Fibroblast of lung (primary cell): ENCODE results near the gene GCM1. TPM values are rescaled to one million over a fixed set of nuclear protein-coding genes. Genes with fewer than 3 reads are reported as not detected.

ENCODE experiments used
- DNase-seq, 2 donors: peaks; one replicate each; pipeline versions ENCODE4 v3.0.0 to v3.0.0-alpha.2; 2010; ENCODE audit warnings: low read depth in 2 of 2
- H2AFZ ChIP-seq: 2 replicates; pipeline ENCODE4 v1.5.1; 2012; ENCODE audit warnings: low read length, control low read depth, inconsistent platforms
- H3K27ac ChIP-seq: 2 replicates; pipeline ENCODE4 v1.5.1; 2011; ENCODE audit warnings: low read length, control low read depth; ENCODE audit not compliant: insufficient read depth
- H3K27me3 ChIP-seq: 2 replicates; pipeline ENCODE4 v1.5.1; 2011; ENCODE audit warnings: mild to moderate bottlenecking, low read length; ENCODE audit not compliant: control insufficient read depth, insufficient read depth
- H3K36me3 ChIP-seq: 2 replicates; pipeline ENCODE4 v1.5.1; 2011; ENCODE audit warnings: low read length; ENCODE audit not compliant: control insufficient read depth, insufficient read depth
- H3K4me1 ChIP-seq: 2 replicates; pipeline ENCODE4 v1.5.1; 2011; ENCODE audit warnings: low read length; ENCODE audit not compliant: control insufficient read depth, insufficient read depth; ENCODE audit errors: extremely low read depth
- H3K4me2 ChIP-seq: 2 replicates; pipeline ENCODE4 v1.5.1; 2011; ENCODE audit warnings: low read length, control low read depth; ENCODE audit not compliant: insufficient read depth; ENCODE audit errors: extremely low read depth
- H3K4me3 ChIP-seq, 4 experiments: fragments of 200-600 bp in 1 of 4; sonication (generic) in 1 of 4; replicated peaks in 1 of 4; 2 replicates each; pipeline ENCODE4 v1.5.1; 2011 to 2016; ENCODE audit warnings: low read length in 4 of 4, low read depth in 3 of 4, mild to moderate bottlenecking in 3 of 4, control low read depth in 2 of 4, inconsistent platforms in 1 of 4, mixed read lengths in 1 of 4; ENCODE audit not compliant: insufficient read depth in 1 of 4; ENCODE audit errors: control extremely low read depth in 1 of 4
- H3K79me2 ChIP-seq: 2 replicates; pipeline ENCODE4 v1.5.1; 2012; ENCODE audit warnings: mild to moderate bottlenecking, low read length, inconsistent platforms; ENCODE audit not compliant: control insufficient read depth, insufficient read depth
- H3K9ac ChIP-seq: 2 replicates; pipeline ENCODE4 v1.5.1; 2011; ENCODE audit warnings: mild to moderate bottlenecking, low read length, control low read depth; ENCODE audit not compliant: insufficient read depth
- H3K9me3 ChIP-seq: 2 replicates; pipeline ENCODE4 v1.5.1; 2012; ENCODE audit warnings: low read depth, low read length; ENCODE audit not compliant: control insufficient read depth, insufficient read depth
- H4K20me1 ChIP-seq: 2 replicates; pipeline ENCODE4 v1.5.1; 2011; ENCODE audit warnings: low read length; ENCODE audit not compliant: control insufficient read depth, insufficient read depth; ENCODE audit errors: extremely low read depth
- EZH2 ChIP-seq: IDR thresholded peaks from 2 replicates; pipeline ENCODE4 v1.5.1; 2012; ENCODE audit warnings: low read length, control low read depth, mild to moderate bottlenecking; ENCODE audit errors: missing control alignments
- polyA plus RNA-seq, 2 donors: library from polyadenylated mRNA; depleted of rRNA in 1 of 2; stranded (reverse) in 1 of 2; unstranded in 1 of 2; fragments of >200 nt; gene quantifications; 2 replicates each; pipeline ENCODE4 v1.2.1, GENCODE V29; 2011 to 2012; ENCODE audit warnings: missing spikeins in 1 of 2
- total RNA-seq: library from RNA; depleted of rRNA; stranded (reverse); fragments of >200 nt; gene quantifications from 2 replicates; pipeline ENCODE4 v1.2.1, GENCODE V29; 2014
- TF ChIP-seq, protein P1 (sequence below), 2 donors: IDR thresholded peaks in 1 of 2; conservative IDR thresholded peaks in 1 of 2; 1 replicate in 1 of 2; 2 replicates in 1 of 2; pipeline ENCODE4 v1.5.1; 2011 to 2012; ENCODE audit warnings: low read length in 2 of 2, control low read depth in 1 of 2, inconsistent platforms in 1 of 2, low read depth in 1 of 2, mild to moderate bottlenecking in 1 of 2

Gene GCM1
- total and polyA plus RNA-seq, 2 donors (not counting 1 experiment from before 2014, with no cell fraction given) = not detected

DNA sequence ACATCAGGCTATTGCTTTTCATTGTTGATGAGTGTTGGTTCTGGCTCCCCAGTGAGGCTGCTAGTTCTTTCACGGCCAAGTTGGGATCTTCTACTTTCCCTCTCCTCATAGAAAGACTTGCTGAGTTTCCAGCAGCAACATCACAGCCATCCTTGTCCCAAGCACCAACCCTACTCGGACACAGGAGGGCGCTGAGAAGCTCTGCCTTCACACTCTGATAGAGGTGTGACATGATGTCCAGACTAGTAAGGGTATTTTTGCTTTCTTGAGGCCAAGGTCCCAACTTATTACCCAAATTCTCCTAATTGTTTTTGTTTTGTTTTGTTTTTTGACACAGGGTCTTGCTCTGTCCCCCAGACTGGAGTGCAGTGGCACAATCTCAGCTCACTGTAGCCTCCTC is 3.0 kb upstream of the GCM1 start:
- Histone ChIP-seq H3K36me3 (no peaks in the 10 kb centered on the region), H2AFZ (no peak overlapping the region), H3K27ac (no peak overlapping the region), H3K4me2 (no peak overlapping the region), H3K4me1 (no peaks in the 10 kb centered on the region), H3K4me3 (no peak overlapping the region), H3K9me3 (no peaks in the 10 kb centered on the region), H3K27me3 (no peaks in the 10 kb centered on the region), H3K9ac (no peak overlapping the region), H3K79me2 (no peaks in the 10 kb centered on the region), H4K20me1 (no peaks in the 10 kb centered on the region)
- DNase-seq = no peak
- no peak for TF ChIP-seq EZH2
- TF ChIP-seq, protein P1, sequence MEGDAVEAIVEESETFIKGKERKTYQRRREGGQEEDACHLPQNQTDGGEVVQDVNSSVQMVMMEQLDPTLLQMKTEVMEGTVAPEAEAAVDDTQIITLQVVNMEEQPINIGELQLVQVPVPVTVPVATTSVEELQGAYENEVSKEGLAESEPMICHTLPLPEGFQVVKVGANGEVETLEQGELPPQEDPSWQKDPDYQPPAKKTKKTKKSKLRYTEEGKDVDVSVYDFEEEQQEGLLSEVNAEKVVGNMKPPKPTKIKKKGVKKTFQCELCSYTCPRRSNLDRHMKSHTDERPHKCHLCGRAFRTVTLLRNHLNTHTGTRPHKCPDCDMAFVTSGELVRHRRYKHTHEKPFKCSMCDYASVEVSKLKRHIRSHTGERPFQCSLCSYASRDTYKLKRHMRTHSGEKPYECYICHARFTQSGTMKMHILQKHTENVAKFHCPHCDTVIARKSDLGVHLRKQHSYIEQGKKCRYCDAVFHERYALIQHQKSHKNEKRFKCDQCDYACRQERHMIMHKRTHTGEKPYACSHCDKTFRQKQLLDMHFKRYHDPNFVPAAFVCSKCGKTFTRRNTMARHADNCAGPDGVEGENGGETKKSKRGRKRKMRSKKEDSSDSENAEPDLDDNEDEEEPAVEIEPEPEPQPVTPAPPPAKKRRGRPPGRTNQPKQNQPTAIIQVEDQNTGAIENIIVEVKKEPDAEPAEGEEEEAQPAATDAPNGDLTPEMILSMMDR (conservative IDR thresholded peaks at IDR 0.05 in 1 of 2, IDR thresholded peaks at IDR 0.05 in 1 of 2; ENCODE audit: low read depth in 1 of 2, low read length in 2 of 2) = peak in 1 of 2 donors; percentile 32

GRCh38 chr6:53144802-53145201 is 3.8 kb downstream of the GCM1 start:
- Histone ChIP-seq H3K9me3 (no peaks in the 10 kb centered on the region), H3K4me1 (no peaks in the 10 kb centered on the region), H3K27ac (no peak overlapping the region), H3K27me3 (no peaks in the 10 kb centered on the region), H3K9ac (no peak overlapping the region), H4K20me1 (no peaks in the 10 kb centered on the region), H3K36me3 (no peaks in the 10 kb centered on the region), H2AFZ (no peak overlapping the region), H3K79me2 (no peaks in the 10 kb centered on the region), H3K4me2 (no peak overlapping the region), H3K4me3 (no peak overlapping the region)
- TF ChIP-seq, protein P1 (conservative IDR thresholded peaks at IDR 0.05 in 1 of 2, IDR thresholded peaks at IDR 0.05 in 1 of 2; ENCODE audit: low read depth in 1 of 2, low read length in 2 of 2) = no peak
- no peak for TF ChIP-seq EZH2
- DNase-seq = no peak

GRCh38 chr6:53143710-53144109 is 4.9 kb downstream of the GCM1 start:
- Histone ChIP-seq H3K79me2 (no peaks in the 10 kb centered on the region), H3K4me3 (no peak overlapping the region), H3K4me1 (no peaks in the 10 kb centered on the region), H3K9ac (no peak overlapping the region), H3K36me3 (no peaks in the 10 kb centered on the region), H3K27me3 (no peaks in the 10 kb centered on the region), H3K4me2 (no peak overlapping the region), H4K20me1 (no peaks in the 10 kb centered on the region), H3K9me3 (no peaks in the 10 kb centered on the region), H2AFZ (no peak overlapping the region), H3K27ac (no peak overlapping the region)
- no peak for DNase-seq
- TF ChIP-seq, protein P1 (conservative IDR thresholded peaks at IDR 0.05 in 1 of 2, IDR thresholded peaks at IDR 0.05 in 1 of 2; ENCODE audit: low read depth in 1 of 2, low read length in 2 of 2) = no peak
- TF ChIP-seq EZH2 = no peak
